SU-DHL-6 (cell line): ENCODE results near the gene NAV2.
"Not testable (repeated sequence)": the region's sequence is repeated elsewhere in the genome, so short reads cannot be mapped to it uniquely, and the experiment has no call there.

Source experiments
- H2AFZ ChIP-seq: fragments of 200-600 bp; sonication (generic); 2 replicates; pipeline ENCODE4 v1.6.1; 2014; ENCODE audit warnings: low read depth, mild to moderate bottlenecking, moderate library complexity, mixed read lengths, antibody characterized with exemption, low read length; ENCODE audit not compliant: severe bottlenecking
- H3F3A ChIP-seq: fragments of 200-600 bp; shearing (Covaris generic); 2 replicates; pipeline ENCODE4 v1.6.0; 2016; ENCODE audit warnings: antibody characterized with exemption, mild to moderate bottlenecking; ENCODE audit not compliant: insufficient read depth
- H3K27ac ChIP-seq: fragments of 200-600 bp; sonication (generic); 2 replicates; pipeline ENCODE4 v1.5.1; 2016; ENCODE audit warnings: low read depth, mild to moderate bottlenecking, low read length, moderate library complexity, mixed read lengths
- H3K27me3 ChIP-seq: fragments of 200-600 bp; sonication (generic), shearing (Covaris generic); 2 replicates; pipeline ENCODE4 v1.6.0; 2014; ENCODE audit warnings: mild to moderate bottlenecking, low read length
- H3K36me3 ChIP-seq: fragments of 200-600 bp; sonication (generic); 2 replicates; pipeline ENCODE4 v1.6.1; 2014; ENCODE audit warnings: mild to moderate bottlenecking, low read length, mixed read lengths
- H3K4me2 ChIP-seq: fragments of 300-600, 200-600 bp; shearing (Covaris generic), sonication (generic); 2 replicates; pipeline ENCODE4 v1.6.0; 2014; ENCODE audit warnings: low read length, low read depth, mild to moderate bottlenecking; ENCODE audit not compliant: poor library complexity, severe bottlenecking
- H3K4me3 ChIP-seq: fragments of 200-600 bp; sonication (generic); 2 replicates; pipeline ENCODE4 v1.5.1; 2014; ENCODE audit warnings: antibody characterized with exemption, low read length, mild to moderate bottlenecking, mixed read lengths; ENCODE audit not compliant: insufficient read depth, poor library complexity, severe bottlenecking
- H3K79me2 ChIP-seq: fragments of 200-600 bp; sonication (generic); 2 replicates; pipeline ENCODE4 v1.6.1; 2014; ENCODE audit warnings: mild to moderate bottlenecking, low read length, moderate library complexity; ENCODE audit not compliant: insufficient read depth
- H3K9ac ChIP-seq: fragments of 200-600 bp; sonication (generic); 2 replicates; pipeline ENCODE4 v1.7.0; 2014; ENCODE audit warnings: mild to moderate bottlenecking, low read length
- H3K9me2 ChIP-seq: fragments of 200-600 bp; sonication (generic); replicated peaks from 2 replicates; pipeline ENCODE4 v1.6.1; 2014; ENCODE audit warnings: low read length; ENCODE audit not compliant: insufficient read depth
- H3K9me3 ChIP-seq: fragments of 200-600 bp; sonication (generic); 2 replicates; pipeline ENCODE4 v1.6.1; 2014; ENCODE audit warnings: low read length, mixed read lengths; ENCODE audit not compliant: insufficient read depth
- H4K20me1 ChIP-seq: fragments of 200-600 bp; sonication (generic); 2 replicates; pipeline ENCODE4 v1.6.1; 2014; ENCODE audit warnings: low read depth, mild to moderate bottlenecking, antibody characterized with exemption, low read length, moderate library complexity, mixed read lengths
- EZH2phosphoT487 ChIP-seq: fragments of 200-600 bp; sonication (generic), shearing (Covaris generic); conservative IDR thresholded peaks from 2 replicates; pipeline ENCODE4 v1.6.1; 2018; ENCODE audit warnings: mild to moderate bottlenecking, antibody characterized with exemption, low read length, moderate library complexity, mixed read lengths
- TF ChIP-seq, protein P1 (sequence below): fragments of 200-600 bp; sonication (generic); IDR thresholded peaks from one replicate; pipeline ENCODE4 v1.5.1; 2017; ENCODE audit warnings: antibody characterized with exemption, mild to moderate bottlenecking, low read length, moderate library complexity; ENCODE audit not compliant: insufficient read depth, poor library complexity, severe bottlenecking

The NAV2 gene

DNA sequence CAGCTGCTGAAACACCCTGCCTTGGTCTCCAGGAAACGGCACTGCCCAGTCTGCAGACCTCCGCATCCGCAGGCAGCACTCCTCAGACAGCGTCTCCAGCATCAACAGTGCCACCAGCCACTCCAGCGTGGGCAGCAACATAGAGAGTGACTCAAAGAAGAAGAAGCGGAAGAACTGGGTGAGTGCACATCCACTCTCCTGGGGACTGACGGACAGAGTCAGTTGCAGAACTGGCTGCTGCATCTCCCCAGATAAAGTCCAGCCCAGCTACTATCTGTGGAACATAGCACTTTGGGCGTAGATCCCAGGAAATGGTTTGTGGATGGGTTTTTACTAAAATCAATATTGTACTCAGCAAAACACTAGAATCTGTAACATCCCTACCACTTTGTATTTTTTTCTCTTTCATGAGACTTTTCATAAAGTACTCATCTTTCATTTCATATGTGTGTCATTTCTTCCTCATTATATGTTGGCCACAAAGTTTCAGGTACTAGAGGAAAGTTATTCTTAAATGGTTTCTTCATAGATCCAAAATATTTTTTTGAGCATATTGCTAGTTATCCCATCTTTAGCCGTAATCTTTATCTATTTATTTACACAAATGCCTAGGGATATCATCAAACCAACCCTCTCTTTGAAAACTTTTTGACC is 367.5 kb downstream of the NAV2 start:
- H2AFZ ChIP-seq, result no peak overlapping the region
- no peak overlapping the region for H3K9ac ChIP-seq
- H3F3A ChIP-seq, result no peaks in the 10 kb centered on the region
- no peaks in the 10 kb centered on the region for H4K20me1 ChIP-seq
- H3K27me3 ChIP-seq, result no peaks in the 10 kb centered on the region
- H3K27ac ChIP-seq, result no peak overlapping the region
- H3K4me2 ChIP-seq, result no peak overlapping the region
- H3K79me2 ChIP-seq, result no peaks in the 10 kb centered on the region
- H3K9me2 ChIP-seq, result no peaks in the 10 kb centered on the region
- H3K9me3 ChIP-seq, result no peaks in the 10 kb centered on the region
- no peaks in the 10 kb centered on the region for H3K36me3 ChIP-seq
- no peak overlapping the region for H3K4me3 ChIP-seq
- TF ChIP-seq, protein P1, sequence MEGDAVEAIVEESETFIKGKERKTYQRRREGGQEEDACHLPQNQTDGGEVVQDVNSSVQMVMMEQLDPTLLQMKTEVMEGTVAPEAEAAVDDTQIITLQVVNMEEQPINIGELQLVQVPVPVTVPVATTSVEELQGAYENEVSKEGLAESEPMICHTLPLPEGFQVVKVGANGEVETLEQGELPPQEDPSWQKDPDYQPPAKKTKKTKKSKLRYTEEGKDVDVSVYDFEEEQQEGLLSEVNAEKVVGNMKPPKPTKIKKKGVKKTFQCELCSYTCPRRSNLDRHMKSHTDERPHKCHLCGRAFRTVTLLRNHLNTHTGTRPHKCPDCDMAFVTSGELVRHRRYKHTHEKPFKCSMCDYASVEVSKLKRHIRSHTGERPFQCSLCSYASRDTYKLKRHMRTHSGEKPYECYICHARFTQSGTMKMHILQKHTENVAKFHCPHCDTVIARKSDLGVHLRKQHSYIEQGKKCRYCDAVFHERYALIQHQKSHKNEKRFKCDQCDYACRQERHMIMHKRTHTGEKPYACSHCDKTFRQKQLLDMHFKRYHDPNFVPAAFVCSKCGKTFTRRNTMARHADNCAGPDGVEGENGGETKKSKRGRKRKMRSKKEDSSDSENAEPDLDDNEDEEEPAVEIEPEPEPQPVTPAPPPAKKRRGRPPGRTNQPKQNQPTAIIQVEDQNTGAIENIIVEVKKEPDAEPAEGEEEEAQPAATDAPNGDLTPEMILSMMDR, result no peak
- no peak for TF ChIP-seq EZH2phosphoT487

GRCh38 chr11:20081336-20081735 is 368.7 kb downstream of the NAV2 start:
- H4K20me1 ChIP-seq, result no peaks in the 10 kb centered on the region
- H3K9me2 ChIP-seq, result no peaks in the 10 kb centered on the region
- no peak overlapping the region for H3K4me2 ChIP-seq
- no peak overlapping the region for H3K27ac ChIP-seq
- TF ChIP-seq, protein P1, result no peak
- TF ChIP-seq EZH2phosphoT487, result no peak
- no peaks in the 10 kb centered on the region for H3K36me3 ChIP-seq
- H3K9ac ChIP-seq, result no peak overlapping the region
- H3K9me3 ChIP-seq, result no peaks in the 10 kb centered on the region
- H3K27me3 ChIP-seq, result no peaks in the 10 kb centered on the region
- H3K4me3 ChIP-seq, result no peak overlapping the region
- H3F3A ChIP-seq, result no peaks in the 10 kb centered on the region
- H2AFZ ChIP-seq, result no peak overlapping the region
- H3K79me2 ChIP-seq, result no peaks in the 10 kb centered on the region

GRCh38 chr11:20083877-20084276 is 371.2 kb downstream of the NAV2 start:
- H3K9me2 ChIP-seq, H3F3A ChIP-seq, H3K9me3 ChIP-seq, H2AFZ ChIP-seq, H3K4me2 ChIP-seq, H3K27ac ChIP-seq, H3K27me3 ChIP-seq, H3K9ac ChIP-seq, H3K79me2 ChIP-seq, H4K20me1 ChIP-seq, H3K4me3 ChIP-seq, H3K36me3 ChIP-seq: not testable (repeated sequence)

GRCh38 chr11:20084921-20085814 is 372.5 kb downstream of the NAV2 start:
- Histone ChIP-seq H3K79me2 (no peaks in the 10 kb centered on the region), H3K36me3 (no peaks in the 10 kb centered on the region), H3K27ac (no peak overlapping the region), H3K9me2 (no peaks in the 10 kb centered on the region), H3K4me2 (no peak overlapping the region), H3K9ac (no peak overlapping the region), H3K4me3 (no peak overlapping the region), H4K20me1 (no peaks in the 10 kb centered on the region), H3F3A (no peaks in the 10 kb centered on the region; the same call in 1 of the 2 replicates), H3K27me3 (no peaks in the 10 kb centered on the region), H3K9me3 (no peaks in the 10 kb centered on the region), H2AFZ (no peak overlapping the region)
- TF ChIP-seq, protein P1, result no peak
- TF ChIP-seq EZH2phosphoT487, result no peak
